Measurements from ENCODE around the gene TMC3. TPM values are rescaled to one million over a fixed set of nuclear protein-coding genes. Genes with fewer than 3 reads are reported as not detected.

Gene TMC3
- total and polyA plus RNA-seq, 2 donors from 2014 or later, result not detected

DNA sequence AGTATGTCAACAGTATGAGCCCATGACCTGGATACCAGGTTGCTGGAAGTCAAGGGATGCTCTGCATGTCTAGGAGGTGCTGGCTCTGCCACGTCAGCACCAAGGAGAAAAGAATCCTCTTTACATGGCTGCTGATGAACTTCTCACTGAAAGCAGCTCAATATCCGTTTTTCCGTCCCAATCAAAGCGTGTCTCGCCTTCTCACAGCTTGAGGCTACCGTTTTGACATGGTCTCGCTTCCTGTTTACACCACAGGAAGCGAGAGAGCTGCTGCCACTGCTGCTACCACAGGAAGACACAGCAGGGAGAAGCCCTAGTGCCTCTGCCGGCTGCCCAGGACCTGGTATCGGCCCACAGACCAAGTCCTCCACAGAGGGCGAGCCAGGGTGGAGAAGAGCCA, 77.3 kb downstream of the TMC3 start:
- intact Hi-C loops (cut with DNase I), result no loop called here
- DNase-seq (peak in 2 of 5 donors; percentile 45 to 84), FAIRE-seq (no peak)
- Histone ChIP-seq H3K36me3 (ENCODE audit: control insufficient read depth in 2 of 3, insufficient read depth in 3 of 3, low read length in 3 of 3) (no peaks in the 10 kb centered on the region), H3K4me3 (ENCODE audit: low read length in 3 of 3) (peak overlapping the region in 1 of 3 donors; percentile 50), H3K9me3 (ENCODE audit: control insufficient read depth in 2 of 3, insufficient read depth in 1 of 3, low read length in 3 of 3) (no peaks in the 10 kb centered on the region), H3K4me1 (ENCODE audit: control insufficient read depth in 2 of 3, insufficient read depth in 2 of 3, low read depth in 1 of 3, low read length in 3 of 3) (peaks cover 0 to 14% (median 0%) of the 10 kb centered on the region in 3 donors), H3K27me3 (ENCODE audit: control insufficient read depth, insufficient read depth, low read length) (no peaks in the 10 kb centered on the region), H3K9ac (ENCODE audit: low read length in 3 of 3) (no peak overlapping the region), H3K27ac (ENCODE audit: low read depth in 2 of 2, low read length in 2 of 2) (peak overlapping the region in 1 of 2 donors; percentile 77)
- TF ChIP-seq, protein P1, sequence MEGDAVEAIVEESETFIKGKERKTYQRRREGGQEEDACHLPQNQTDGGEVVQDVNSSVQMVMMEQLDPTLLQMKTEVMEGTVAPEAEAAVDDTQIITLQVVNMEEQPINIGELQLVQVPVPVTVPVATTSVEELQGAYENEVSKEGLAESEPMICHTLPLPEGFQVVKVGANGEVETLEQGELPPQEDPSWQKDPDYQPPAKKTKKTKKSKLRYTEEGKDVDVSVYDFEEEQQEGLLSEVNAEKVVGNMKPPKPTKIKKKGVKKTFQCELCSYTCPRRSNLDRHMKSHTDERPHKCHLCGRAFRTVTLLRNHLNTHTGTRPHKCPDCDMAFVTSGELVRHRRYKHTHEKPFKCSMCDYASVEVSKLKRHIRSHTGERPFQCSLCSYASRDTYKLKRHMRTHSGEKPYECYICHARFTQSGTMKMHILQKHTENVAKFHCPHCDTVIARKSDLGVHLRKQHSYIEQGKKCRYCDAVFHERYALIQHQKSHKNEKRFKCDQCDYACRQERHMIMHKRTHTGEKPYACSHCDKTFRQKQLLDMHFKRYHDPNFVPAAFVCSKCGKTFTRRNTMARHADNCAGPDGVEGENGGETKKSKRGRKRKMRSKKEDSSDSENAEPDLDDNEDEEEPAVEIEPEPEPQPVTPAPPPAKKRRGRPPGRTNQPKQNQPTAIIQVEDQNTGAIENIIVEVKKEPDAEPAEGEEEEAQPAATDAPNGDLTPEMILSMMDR (IDR thresholded peaks at IDR 0.05; ENCODE audit: borderline replicate concordance, extremely low read depth, insufficient read depth), result no peak

DNA sequence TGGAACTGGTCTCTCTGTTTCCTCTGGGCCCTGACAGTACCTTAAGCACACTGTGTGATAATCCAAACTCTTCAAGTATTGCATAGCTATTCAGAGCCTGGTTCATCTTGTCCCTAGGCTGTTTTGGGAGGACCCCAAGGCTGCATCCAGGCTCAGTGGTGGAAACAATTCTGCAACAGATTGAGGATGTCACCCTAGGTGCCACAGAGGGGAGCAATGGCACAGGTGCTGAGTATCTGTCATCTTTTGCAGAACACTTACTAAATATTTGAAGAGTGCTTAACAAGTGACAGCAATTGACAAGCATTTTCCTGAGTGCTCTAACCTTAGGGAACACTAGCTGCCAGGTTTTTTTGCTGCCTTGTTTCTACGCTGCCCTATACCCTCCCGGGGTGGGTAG, 77.8 kb downstream of the TMC3 start:
- TF ChIP-seq, protein P1 (IDR thresholded peaks at IDR 0.05; ENCODE audit: borderline replicate concordance, extremely low read depth, insufficient read depth), result no peak
- FAIRE-seq, result no peak
- Histone ChIP-seq H3K4me3 (ENCODE audit: low read length in 3 of 3) (no peak overlapping the region), H3K9ac (ENCODE audit: low read length in 3 of 3) (no peak overlapping the region), H3K36me3 (ENCODE audit: control insufficient read depth in 2 of 3, insufficient read depth in 3 of 3, low read length in 3 of 3) (no peaks in the 10 kb centered on the region), H3K4me1 (ENCODE audit: control insufficient read depth in 2 of 3, insufficient read depth in 2 of 3, low read depth in 1 of 3, low read length in 3 of 3) (peaks cover 0 to 14% (median 0%) of the 10 kb centered on the region in 3 donors), H3K27ac (ENCODE audit: low read depth in 2 of 2, low read length in 2 of 2) (peak overlapping the region in 1 of 2 donors; percentile 77), H3K27me3 (ENCODE audit: control insufficient read depth, insufficient read depth, low read length) (no peaks in the 10 kb centered on the region), H3K9me3 (ENCODE audit: control insufficient read depth in 2 of 3, insufficient read depth in 1 of 3, low read length in 3 of 3) (no peaks in the 10 kb centered on the region)
- intact Hi-C loops (cut with DNase I), result no loop called here
- no peak for DNase-seq

- FAIRE-seq, result no peak
Measured at GRCh38 chr15:81295486-81296121, 78.4 kb downstream of the TMC3 start.

More at GRCh38 chr15:81295486-81296121, 78.4 kb downstream of the TMC3 start:
- peak overlapping the region in 1 of 2 donors; percentile 14 for H3K27ac ChIP-seq (ENCODE audit: low read depth in 2 of 2, low read length in 2 of 2)
- no peak overlapping the region for H3K4me3 ChIP-seq (ENCODE audit: low read length in 3 of 3)
- no peak for DNase-seq
- no peak overlapping the region for H3K9ac ChIP-seq (ENCODE audit: low read length in 3 of 3)
- peaks cover 0 to 14% (median 0%) of the 10 kb centered on the region in 3 donors for H3K4me1 ChIP-seq (ENCODE audit: control insufficient read depth in 2 of 3, insufficient read depth in 2 of 3, low read depth in 1 of 3, low read length in 3 of 3)
- TF ChIP-seq, protein P1 (IDR thresholded peaks at IDR 0.05; ENCODE audit: borderline replicate concordance, extremely low read depth, insufficient read depth), result no peak
- H3K27me3 ChIP-seq (ENCODE audit: control insufficient read depth, insufficient read depth, low read length), result no peaks in the 10 kb centered on the region
- H3K36me3 ChIP-seq (ENCODE audit: control insufficient read depth in 2 of 3, insufficient read depth in 3 of 3, low read length in 3 of 3), result no peaks in the 10 kb centered on the region
- H3K9me3 ChIP-seq (ENCODE audit: control insufficient read depth in 2 of 3, insufficient read depth in 1 of 3, low read length in 3 of 3), result no peaks in the 10 kb centered on the region
- intact Hi-C loops (cut with DNase I), result no loop called here
